Naive B cell (primary cell): Measurements from ENCODE around the gene PXMP4. TPM values are rescaled to one million over a fixed set of nuclear protein-coding genes. Genes with fewer than 3 reads are reported as not detected.

ENCODE experiments used
- ATAC-seq, 2 donors: fragments of 150-1000 bp; cut with Tn5 transposase; 2 replicates each; pipeline ENCODE4 v1.10.0; 2021; ENCODE audit warnings: low read depth in 2 of 2, mild to moderate bottlenecking in 2 of 2, moderate library complexity in 2 of 2
- DNase-seq: peaks from one replicate; pipeline ENCODE4 v3.0.0; 2022
- H3K27ac Mint-ChIP-seq, 6 donors: one replicate each; pipeline ENCODE4 v1.8.0; 2020 to 2022; ENCODE audit warnings: mild to moderate bottlenecking in 6 of 6, mixed read lengths in 6 of 6, moderate library complexity in 5 of 6, inconsistent platforms in 2 of 6
- H3K27me3 Mint-ChIP-seq, 3 donors: one replicate each; pipeline ENCODE4 v1.8.0; 2021 to 2022; ENCODE audit warnings: mixed read lengths in 3 of 3, mild to moderate bottlenecking in 1 of 3
- H3K36me3 Mint-ChIP-seq, 2 donors: one replicate each; pipeline ENCODE4 v1.8.0; 2020 to 2022; ENCODE audit warnings: mixed read lengths in 2 of 2, inconsistent platforms in 1 of 2, mild to moderate bottlenecking in 1 of 2
- H3K4me1 Mint-ChIP-seq, 3 donors: one replicate each; pipeline ENCODE4 v1.8.0; 2020 to 2022; ENCODE audit warnings: mixed read lengths in 3 of 3, inconsistent platforms in 1 of 3, mild to moderate bottlenecking in 1 of 3, moderate library complexity in 1 of 3
- H3K4me3 Mint-ChIP-seq, 8 donors: one replicate each; pipeline ENCODE4 v1.8.0; 2020 to 2022; ENCODE audit warnings: mild to moderate bottlenecking in 8 of 8, mixed read lengths in 8 of 8, moderate library complexity in 8 of 8, inconsistent platforms in 2 of 8
- H3K9me3 Mint-ChIP-seq, 7 donors: one replicate each; pipeline ENCODE4 v1.8.0; 2020 to 2022; ENCODE audit warnings: mixed read lengths in 7 of 7, mild to moderate bottlenecking in 5 of 7, inconsistent platforms in 2 of 7, moderate library complexity in 1 of 7
- polyA plus RNA-seq, 6 donors: library from polyadenylated mRNA; unstranded; fragments of 300-500 nt; fragmentation: Illumina TruSeq; gene quantifications; one replicate each; pipeline ENCODE4 v1.2.3, GENCODE V29; 2021; ENCODE audit warnings: low read depth in 6 of 6

The PXMP4 gene
- polyA plus RNA-seq, 6 donors from 2014 or later: 7.0 to 10.6 (median 8.2) TPM; not detected in 1

GRCh38 chr20:33681288-33681687 lies 38.8 kb downstream of the PXMP4 start:
- Mint-ChIP-seq H3K27me3 (no peaks in the 10 kb centered on the region), H3K36me3 (no peaks in the 10 kb centered on the region), H3K27ac (peak overlapping the region in 1 of 6 donors; percentile 10), H3K4me1 (peaks cover 24 to 29% (median 28%) of the 10 kb centered on the region in 3 donors), H3K4me3 (no peak overlapping the region), H3K9me3 (no peaks in the 10 kb centered on the region)
- DNase-seq (no peak), ATAC-seq (no peak)

- Mint-ChIP-seq H3K27me3 (no peaks in the 10 kb centered on the region), H3K9me3 (no peaks in the 10 kb centered on the region), H3K4me1 (peaks cover 24 to 29% (median 28%) of the 10 kb centered on the region in 3 donors), H3K36me3 (no peaks in the 10 kb centered on the region), H3K4me3 (no peak overlapping the region), H3K27ac (no peak overlapping the region)
- ATAC-seq (no peak), DNase-seq (no peak)
Observed at GRCh38 chr20:33680686-33681085, 39.4 kb downstream of the PXMP4 start.

GRCh38 chr20:33679758-33680485 lies 40.2 kb downstream of the PXMP4 start:
- peaks cover 22 to 27% (median 26%) of the 10 kb centered on the region in 3 donors for H3K4me1 Mint-ChIP-seq
- peak overlapping the region in 1 of 8 donors; percentile 36 for H3K4me3 Mint-ChIP-seq
- no peaks in the 10 kb centered on the region for H3K9me3 Mint-ChIP-seq
- peak; percentile 80 to 89 for ATAC-seq
- no peaks in the 10 kb centered on the region for H3K27me3 Mint-ChIP-seq
- H3K27ac Mint-ChIP-seq: peak overlapping the region in 3 of 6 donors; percentile 7 to 75 (median 64)
- no peak for DNase-seq
- no peaks in the 10 kb centered on the region for H3K36me3 Mint-ChIP-seq

GRCh38 chr20:33677991-33678702 lies 42.0 kb downstream of the PXMP4 start:
- H3K9me3 Mint-ChIP-seq: no peaks in the 10 kb centered on the region
- DNase-seq: no peak

GRCh38 chr20:33676652-33677645 lies 43.2 kb downstream of the PXMP4 start:
- Mint-ChIP-seq H3K4me1 (peaks cover 34 to 41% (median 34%) of the 10 kb centered on the region in 3 donors), H3K9me3 (no peaks in the 10 kb centered on the region), H3K4me3 (peak overlapping the region in 2 of 8 donors; percentile 39 to 54), H3K27ac (no peak overlapping the region), H3K36me3 (no peaks in the 10 kb centered on the region), H3K27me3 (no peaks in the 10 kb centered on the region)
- no peak for ATAC-seq
- no peak for DNase-seq

More at GRCh38 chr20:33677991-33678702, 42.0 kb downstream of the PXMP4 start:
- H3K4me1 Mint-ChIP-seq: peaks cover 30 to 35% (median 31%) of the 10 kb centered on the region in 3 donors
- ATAC-seq: no peak
- H3K27ac Mint-ChIP-seq: no peak overlapping the region
- H3K27me3 Mint-ChIP-seq: no peaks in the 10 kb centered on the region
- no peak overlapping the region for H3K4me3 Mint-ChIP-seq
- no peaks in the 10 kb centered on the region for H3K36me3 Mint-ChIP-seq

GRCh38 chr20:33676121-33676520 lies 44.0 kb downstream of the PXMP4 start:
- Mint-ChIP-seq H3K4me1 (peaks cover 29 to 41% (median 34%) of the 10 kb centered on the region in 3 donors), H3K27ac (peak overlapping the region in 1 of 6 donors; percentile 8), H3K4me3 (peak overlapping the region in 4 of 8 donors; percentile 21 to 69 (median 48)), H3K36me3 (no peaks in the 10 kb centered on the region), H3K27me3 (no peaks in the 10 kb centered on the region), H3K9me3 (no peaks in the 10 kb centered on the region)
- DNase-seq (no peak), ATAC-seq (no peak)

GRCh38 chr20:33675136-33675959 lies 44.8 kb downstream of the PXMP4 start:
- peaks cover 29 to 41% (median 34%) of the 10 kb centered on the region in 3 donors for H3K4me1 Mint-ChIP-seq
- no peak for DNase-seq

GRCh38 chr20:33674294-33675135 lies 45.6 kb downstream of the PXMP4 start, which contains the start of gene NECAB3:
Gene NECAB3, minus strand, starts transcription at chr20:33674428. Its CDS starts 76 bp downstream, at chr20:33674352.
- peak within 1 kb of the TSS; percentile 85 to 94 (median 90) for H3K4me3 Mint-ChIP-seq
- no peaks in the 10 kb centered on the region for H3K9me3 Mint-ChIP-seq
- H3K4me1 Mint-ChIP-seq: peaks cover 26 to 37% (median 28%) of the 10 kb centered on the region in 3 donors
- ATAC-seq (peak; percentile 81 to 89), DNase-seq (peak; percentile 64)
- H3K27me3 Mint-ChIP-seq: no peaks in the 10 kb centered on the region
- H3K27ac Mint-ChIP-seq: peak within 1 kb of the TSS in 4 of 6 donors; percentile 42 to 93 (median 65)
- no peaks in the 10 kb centered on the region for H3K36me3 Mint-ChIP-seq

More at GRCh38 chr20:33675136-33675959, 44.8 kb downstream of the PXMP4 start:
- ATAC-seq: no peak
- Mint-ChIP-seq H3K9me3 (no peaks in the 10 kb centered on the region), H3K27ac (peak overlapping the region in 3 of 6 donors; percentile 6 to 86 (median 44)), H3K4me3 (peak overlapping the region; percentile 71 to 91 (median 83)), H3K27me3 (no peaks in the 10 kb centered on the region), H3K36me3 (no peaks in the 10 kb centered on the region)

- DNase-seq: no peak
- H3K9me3 Mint-ChIP-seq: no peaks in the 10 kb centered on the region
- H3K27me3 Mint-ChIP-seq: no peaks in the 10 kb centered on the region
- peak overlapping the region in 2 of 6 donors; percentile 42 to 93 for H3K27ac Mint-ChIP-seq
- H3K4me1 Mint-ChIP-seq: peaks cover 19 to 29% (median 19%) of the 10 kb centered on the region in 3 donors
- H3K4me3 Mint-ChIP-seq: peak overlapping the region; percentile 85 to 94 (median 90)
- no peaks in the 10 kb centered on the region for H3K36me3 Mint-ChIP-seq
- ATAC-seq: peak; percentile 38 to 48
Observed at GRCh38 chr20:33673410-33674293, 46.5 kb downstream of the PXMP4 start.

- Mint-ChIP-seq H3K4me3 (peak overlapping the region; percentile 3 to 91 (median 90)), H3K4me1 (peaks cover 22 to 24% (median 23%) of the 10 kb centered on the region in 3 donors), H3K27ac (peak overlapping the region in 1 of 6 donors; percentile 42), H3K27me3 (no peaks in the 10 kb centered on the region), H3K9me3 (no peaks in the 10 kb centered on the region), H3K36me3 (no peaks in the 10 kb centered on the region)
- ATAC-seq (no peak), DNase-seq (no peak)
Observed at GRCh38 chr20:33673114-33673409, 47.0 kb downstream of the PXMP4 start.
